Esophagus muscularis mucosa (tissue), 4 donors: ENCODE data around the gene LRP6. TPM values are rescaled to one million over a fixed set of nuclear protein-coding genes. Genes with fewer than 3 reads are reported as not detected.

Source experiments
- DNase-seq: peaks from one replicate; pipeline ENCODE4 v3.0.0-alpha.2; 2017; ENCODE audit errors: extremely low spot score
- H3K27ac ChIP-seq, 4 donors: fragments of 200-600 bp; sonication (generic); replicated peaks in 1 of 4; 1 replicate in 3 of 4; 2 replicates in 1 of 4; pipeline ENCODE4 v1.5.1; 2016 to 2019; ENCODE audit warnings: mild to moderate bottlenecking in 1 of 4
- H3K27me3 ChIP-seq, 4 donors: fragments of 200-600 bp; sonication (generic); one replicate each; pipeline versions ENCODE4 v1.5.1 to v1.6.0; 2016 to 2019
- H3K36me3 ChIP-seq, 4 donors: fragments of 200-600 bp; sonication (generic); one replicate each; pipeline ENCODE4 v1.5.1; 2016 to 2019
- H3K4me1 ChIP-seq, 4 donors: fragments of 200-600 bp; sonication (generic); one replicate each; pipeline ENCODE4 v1.5.1; 2016 to 2019
- H3K4me3 ChIP-seq, 4 donors: fragments of 200-600 bp; sonication (generic); 1 replicate in 2 of 4; 2 replicates in 2 of 4; pipeline ENCODE4 v1.5.1; 2016 to 2019; ENCODE audit warnings: mild to moderate bottlenecking in 4 of 4, moderate library complexity in 1 of 4
- H3K9me3 ChIP-seq, 4 donors: fragments of 200-600 bp; sonication (generic); 1 replicate in 3 of 4; 2 replicates in 1 of 4; pipeline ENCODE4 v1.5.1; 2016 to 2019
- CTCF ChIP-seq, 3 experiments: fragments of 200-600 bp in 2 of 3; fragments of 450-650 bp in 1 of 3; sonication (generic) in 2 of 3; IDR thresholded peaks; one replicate each; pipeline ENCODE4 v1.5.1; 2017 to 2019; ENCODE audit warnings: antibody characterized with exemption in 3 of 3, mild to moderate bottlenecking in 2 of 3, moderate library complexity in 1 of 3
- EP300 ChIP-seq: sonication (generic); formaldehyde crosslinking; IDR thresholded peaks from one replicate; pipeline ENCODE4 v1.6.1; 2017; ENCODE audit warnings: antibody characterized with exemption
- POLR2A ChIP-seq: fragments of 450-650 bp; IDR thresholded peaks from one replicate; pipeline ENCODE4 v1.6.1; 2017; ENCODE audit warnings: antibody characterized with exemption, moderate library complexity, mild to moderate bottlenecking, low read depth
- POLR2AphosphoS5 ChIP-seq, 2 donors: sonication (generic); formaldehyde crosslinking; IDR thresholded peaks; one replicate each; pipeline ENCODE4 v1.6.1; 2017; ENCODE audit warnings: antibody characterized with exemption in 2 of 2
- WGBS: methylation state at CpG from one replicate; pipeline ENCODE4 v1.1.5; 2018; 5-methylcytosine and 5-hydroxymethylcytosine counted together
- intact Hi-C: fragments of 100-400 bp; cut with DNase I; formaldehyde crosslinking; loops from one replicate; pipeline ENCODE4 v1.15.1; 2023
- total RNA-seq, 4 donors: library from RNA; depleted of rRNA; stranded (reverse); fragments of >200 nt; gene quantifications; one replicate each; pipeline versions ENCODE4 v1.1.0 to v1.2.1, GENCODE V29; 2016

The LRP6 gene
- total RNA-seq, 4 donors from 2014 or later, result 26.2 to 61.1 (median 34.8) TPM

- H3K9me3 ChIP-seq, result no peaks in the 10 kb centered on the region
- H3K4me3 ChIP-seq, result no peak overlapping the region
- no peaks in the 10 kb centered on the region for H3K27me3 ChIP-seq
- H3K36me3 ChIP-seq, result peaks cover 0 to 22% (median 3%) of the 10 kb centered on the region in 4 donors
- intact Hi-C loops, result no loop called here
- TF ChIP-seq POLR2AphosphoS5 (IDR thresholded peaks at IDR 0.05) (no peak), EP300 (no peak), CTCF (IDR thresholded peaks at IDR 0.05) (no peak), POLR2A (no peak)
- no peaks in the 10 kb centered on the region for H3K4me1 ChIP-seq
- no peak overlapping the region for H3K27ac ChIP-seq
- no peak for DNase-seq
Measured at GRCh38 chr12:12141000-12141399, 125.8 kb downstream of the LRP6 start.

- TF ChIP-seq CTCF (IDR thresholded peaks at IDR 0.05) (no peak), EP300 (no peak), POLR2A (no peak), POLR2AphosphoS5 (IDR thresholded peaks at IDR 0.05) (no peak)
- WGBS, result 95% methylated on average over 3 of the region's 3 CpGs
Measured at GRCh38 chr12:12138203-12139154, 128.4 kb downstream of the LRP6 start.

GRCh38 chr12:12133785-12134184 lies 133.1 kb downstream of the LRP6 start:
- H3K9me3 ChIP-seq, result no peaks in the 10 kb centered on the region
- peaks cover 3 to 52% (median 23%) of the 10 kb centered on the region in 4 donors for H3K36me3 ChIP-seq
- WGBS, result 98% methylated on average over 5 of the region's 5 CpGs
- intact Hi-C loops, result no loop called here
- no peak for DNase-seq
- no peak for TF ChIP-seq EP300
- no peak for TF ChIP-seq POLR2A
- no peak for TF ChIP-seq CTCF (IDR thresholded peaks at IDR 0.05)
- TF ChIP-seq POLR2AphosphoS5 (IDR thresholded peaks at IDR 0.05), result no peak
- H3K27me3 ChIP-seq, result no peaks in the 10 kb centered on the region
- H3K4me3 ChIP-seq, result no peak overlapping the region
- H3K4me1 ChIP-seq, result no peaks in the 10 kb centered on the region
- no peak overlapping the region for H3K27ac ChIP-seq

More at GRCh38 chr12:12138203-12139154, 128.4 kb downstream of the LRP6 start:
- no peak for DNase-seq
- no peak overlapping the region for H3K27ac ChIP-seq
- H3K36me3 ChIP-seq, result peaks cover 3 to 29% (median 8%) of the 10 kb centered on the region in 4 donors
- H3K9me3 ChIP-seq, result no peaks in the 10 kb centered on the region
- intact Hi-C loops, result no loop called here
- no peaks in the 10 kb centered on the region for H3K4me1 ChIP-seq
- no peaks in the 10 kb centered on the region for H3K27me3 ChIP-seq
- no peak overlapping the region for H3K4me3 ChIP-seq

GRCh38 chr12:12133259-12133658 lies 133.6 kb downstream of the LRP6 start:
- Histone ChIP-seq H3K4me1 (no peaks in the 10 kb centered on the region), H3K9me3 (no peaks in the 10 kb centered on the region), H3K36me3 (peaks cover 3 to 51% (median 24%) of the 10 kb centered on the region in 4 donors), H3K27me3 (no peaks in the 10 kb centered on the region), H3K4me3 (no peak overlapping the region), H3K27ac (no peak overlapping the region)
- DNase-seq, result no peak
- TF ChIP-seq POLR2AphosphoS5 (IDR thresholded peaks at IDR 0.05) (no peak), CTCF (IDR thresholded peaks at IDR 0.05) (no peak), EP300 (no peak), POLR2A (no peak)
- WGBS, result 91% methylated on average over 3 of the region's 3 CpGs
- intact Hi-C loops, result no loop called here
